Frontal cortex (tissue), 4 donors: ENCODE measurements around the gene KLHL22. TPM values are rescaled to one million over a fixed set of nuclear protein-coding genes. Genes with fewer than 3 reads are reported as not detected.
"Not testable (repeated sequence)": the region's sequence is repeated elsewhere in the genome, so short reads cannot be mapped to it uniquely, and the experiment has no call there.

Experiments used
- DNase-seq, 2 donors: peaks; one replicate each; pipeline ENCODE4 v3.0.0; 2012; ENCODE audit warnings: low spot score in 2 of 2
- FAIRE-seq: peaks from 2 replicates; lab custom pipeline; 2012; peaks lifted over from hg19 to GRCh38; lab: Jason Lieb, UNC
- total RNA-seq: library from RNA; depleted of rRNA; stranded (reverse); fragments of >200 nt; gene quantifications from one replicate; pipeline ENCODE4 v1.2.3, GENCODE V29; 2014
- donor health status: control.
- donor health status: control.
- donor health status: control.

Gene KLHL22
- total RNA-seq, 1 donor from 2014 or later = 46.9 TPM

- no peak for FAIRE-seq
- no peak for DNase-seq
Observed at GRCh38 chr22:20526305-20526627, 30.7 kb upstream of the KLHL22 start.

- DNase-seq (no peak), FAIRE-seq (no peak)
Observed at GRCh38 chr22:20525048-20525447, 29.5 kb upstream of the KLHL22 start.

DNA sequence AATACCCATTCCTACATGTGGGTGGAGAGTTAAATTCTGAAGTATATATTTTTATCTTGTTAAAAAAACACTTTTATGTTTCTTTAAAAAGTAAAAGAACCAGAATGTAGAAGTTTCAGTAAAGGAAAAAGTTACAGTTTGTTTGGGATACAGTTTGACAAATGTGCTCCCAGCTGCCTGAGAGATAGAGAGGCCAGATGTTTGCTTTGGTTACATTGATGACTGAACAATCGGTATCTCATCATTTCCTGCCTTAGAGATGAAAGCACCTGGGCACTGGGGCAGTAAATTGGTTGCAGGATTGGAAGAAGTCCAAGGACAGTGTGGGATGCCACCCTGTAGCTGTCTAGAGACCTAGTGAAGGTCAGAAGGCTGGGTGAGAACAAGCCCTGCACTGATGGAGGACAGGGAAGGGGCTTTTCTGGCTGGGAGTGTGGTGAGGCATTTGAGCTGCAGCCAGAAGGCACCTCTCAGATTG is 28.4 kb upstream of the KLHL22 start:
- DNase-seq (no peak), FAIRE-seq (no peak)

- no peak for FAIRE-seq
- no peak for DNase-seq
Observed at GRCh38 chr22:20523086-20523983, 27.7 kb upstream of the KLHL22 start.

DNA sequence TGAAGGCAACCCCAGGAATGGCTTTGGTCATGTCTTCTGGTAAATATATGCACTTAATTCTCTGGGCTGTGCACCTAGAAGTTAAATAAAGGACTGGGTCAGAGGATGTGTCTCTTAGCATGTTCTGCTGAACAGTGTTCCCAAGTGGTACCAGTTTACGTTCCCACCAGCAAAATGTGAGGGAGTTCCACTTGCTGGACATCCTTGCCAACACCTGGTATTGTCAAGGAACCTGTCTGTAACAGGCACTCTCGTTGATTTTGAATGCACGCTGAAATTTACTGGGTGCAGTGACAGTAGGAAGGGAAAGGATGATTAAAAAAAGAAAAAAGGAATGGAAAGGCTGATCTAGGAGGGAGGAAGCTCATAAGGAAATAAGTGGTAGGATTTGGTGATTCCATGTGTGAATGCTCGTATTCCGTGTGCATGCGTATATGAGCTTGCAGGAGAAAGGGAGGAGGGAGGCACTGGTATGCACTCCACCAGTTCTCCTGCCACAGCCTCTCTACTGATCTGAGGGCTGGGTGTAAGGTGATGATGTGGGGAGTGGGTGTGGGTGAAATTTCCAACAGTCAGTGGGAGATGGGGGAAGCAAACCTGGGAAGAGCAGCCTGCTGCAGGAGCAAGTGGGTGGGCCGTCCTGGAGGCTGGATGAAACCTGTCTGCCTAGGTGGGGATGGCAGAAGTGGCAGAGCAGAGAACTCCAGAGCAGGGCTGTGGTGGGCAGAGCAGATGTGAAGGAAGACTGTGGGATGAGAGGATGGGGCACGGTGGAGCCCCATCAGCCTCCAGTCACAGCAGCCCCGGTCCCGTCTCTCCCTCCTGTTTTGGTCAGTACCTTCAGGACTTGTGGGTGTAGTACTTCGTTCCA is 26.8 kb upstream of the KLHL22 start:
- FAIRE-seq (no peak), DNase-seq (no peak)

GRCh38 chr22:20520093-20520511 is 24.5 kb upstream of the KLHL22 start:
- DNase-seq (no peak), FAIRE-seq (no peak)

GRCh38 chr22:20519558-20519957 is 24.0 kb upstream of the KLHL22 start:
- no peak for DNase-seq
- FAIRE-seq = no peak

- no peak for DNase-seq
- no peak for FAIRE-seq
Observed at GRCh38 chr22:20517841-20518592, 22.4 kb upstream of the KLHL22 start.

- DNase-seq = no peak
- FAIRE-seq = no peak
Observed at GRCh38 chr22:20517422-20517821, 21.8 kb upstream of the KLHL22 start.

- DNase-seq = no peak
- FAIRE-seq = no peak
Observed at GRCh38 chr22:20516399-20516798, 20.8 kb upstream of the KLHL22 start.

- DNase-seq = no peak
- FAIRE-seq = no peak
Observed at GRCh38 chr22:20514658-20515406, 19.2 kb upstream of the KLHL22 start.

- FAIRE-seq (no peak), DNase-seq (no peak)
Observed at GRCh38 chr22:20511578-20512229, 16.1 kb upstream of the KLHL22 start.

DNA sequence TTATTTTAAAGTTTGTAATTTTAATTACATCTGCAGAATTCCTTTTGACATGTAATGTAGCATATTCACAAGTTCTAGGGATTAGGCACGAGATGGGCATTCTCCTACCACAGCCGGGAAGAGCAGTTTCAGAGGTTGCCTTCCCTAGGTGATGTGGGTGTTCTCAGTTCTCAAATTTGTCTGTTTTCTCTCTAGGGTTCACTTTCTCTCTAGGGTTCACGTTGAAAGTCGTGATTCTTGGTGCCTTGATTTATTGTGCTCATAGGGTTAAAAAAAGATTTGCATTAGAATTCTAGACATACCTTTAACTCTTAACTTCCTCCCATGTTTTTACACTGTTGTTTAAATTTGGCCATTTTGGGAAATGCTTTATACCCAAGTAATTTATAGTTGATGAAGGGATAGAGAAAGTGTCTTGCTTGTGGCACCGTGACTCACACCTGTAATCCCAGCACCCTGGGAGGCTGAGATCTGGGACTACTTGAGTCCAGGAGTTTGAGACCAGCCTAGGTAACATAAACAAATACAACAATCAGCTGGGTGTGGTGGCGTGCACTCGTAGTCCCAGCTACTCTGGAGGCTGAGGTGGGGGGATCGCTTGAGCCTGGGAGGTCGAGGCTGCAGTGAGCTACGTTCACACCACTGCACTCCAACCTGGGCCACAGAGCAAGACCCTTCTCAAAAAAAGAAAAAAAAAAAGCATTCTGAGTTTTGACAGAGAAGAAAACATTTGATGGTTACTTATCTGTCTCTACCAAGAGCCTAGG is 15.4 kb upstream of the KLHL22 start:
- FAIRE-seq (no peak), DNase-seq (no peak)

GRCh38 chr22:20509344-20510047 is 13.9 kb upstream of the KLHL22 start:
- DNase-seq (peak in 1 of 2 donors; percentile 68), FAIRE-seq (no peak)

DNA sequence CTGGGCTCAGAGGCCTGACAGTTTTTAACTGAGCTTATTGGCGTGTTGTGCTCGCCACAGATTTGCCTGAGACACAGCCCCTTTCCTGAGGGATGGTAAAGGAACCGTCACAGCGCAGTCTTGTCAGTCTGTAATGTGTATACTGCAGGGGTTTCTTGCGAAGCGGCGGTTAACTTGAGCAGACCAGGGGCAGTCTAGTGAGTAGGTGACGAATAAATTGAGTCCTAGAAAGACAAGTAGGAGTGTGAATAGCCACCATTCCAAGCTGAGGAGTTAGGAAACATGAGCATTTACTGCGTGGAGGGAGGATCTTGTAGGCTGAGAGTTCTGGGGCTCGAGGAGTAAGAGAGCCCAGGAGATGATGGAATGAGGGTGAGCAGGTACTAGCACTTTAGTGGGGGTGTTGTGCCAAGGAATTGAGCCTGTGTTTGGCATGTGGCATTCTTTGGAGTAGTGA is 13.2 kb upstream of the KLHL22 start:
- FAIRE-seq = no peak
- no peak for DNase-seq

GRCh38 chr22:20508067-20508755 is 12.6 kb upstream of the KLHL22 start:
- not testable (repeated sequence) for DNase-seq

More at GRCh38 chr22:20508067-20508755, 12.6 kb upstream of the KLHL22 start:
- FAIRE-seq = not testable (repeated sequence)
